GM23248 (cell line): ENCODE data around the gene VAMP1.

Experiments used
- EZH2 ChIP-seq: fragments of 200-600 bp; sonication (generic); IDR thresholded peaks from 2 replicates; pipeline ENCODE4 v1.6.1; 2018; ENCODE audit warnings: antibody characterized with exemption, mild to moderate bottlenecking; ENCODE audit not compliant: insufficient read depth, poor library complexity, severe bottlenecking
- EZH2phosphoT487 ChIP-seq: fragments of 200-600 bp; sonication (generic); IDR thresholded peaks from 2 replicates; pipeline ENCODE4 v1.6.1; 2018; ENCODE audit warnings: antibody characterized with exemption, moderate library complexity, mild to moderate bottlenecking, low read depth; ENCODE audit not compliant: insufficient read depth

DNA sequence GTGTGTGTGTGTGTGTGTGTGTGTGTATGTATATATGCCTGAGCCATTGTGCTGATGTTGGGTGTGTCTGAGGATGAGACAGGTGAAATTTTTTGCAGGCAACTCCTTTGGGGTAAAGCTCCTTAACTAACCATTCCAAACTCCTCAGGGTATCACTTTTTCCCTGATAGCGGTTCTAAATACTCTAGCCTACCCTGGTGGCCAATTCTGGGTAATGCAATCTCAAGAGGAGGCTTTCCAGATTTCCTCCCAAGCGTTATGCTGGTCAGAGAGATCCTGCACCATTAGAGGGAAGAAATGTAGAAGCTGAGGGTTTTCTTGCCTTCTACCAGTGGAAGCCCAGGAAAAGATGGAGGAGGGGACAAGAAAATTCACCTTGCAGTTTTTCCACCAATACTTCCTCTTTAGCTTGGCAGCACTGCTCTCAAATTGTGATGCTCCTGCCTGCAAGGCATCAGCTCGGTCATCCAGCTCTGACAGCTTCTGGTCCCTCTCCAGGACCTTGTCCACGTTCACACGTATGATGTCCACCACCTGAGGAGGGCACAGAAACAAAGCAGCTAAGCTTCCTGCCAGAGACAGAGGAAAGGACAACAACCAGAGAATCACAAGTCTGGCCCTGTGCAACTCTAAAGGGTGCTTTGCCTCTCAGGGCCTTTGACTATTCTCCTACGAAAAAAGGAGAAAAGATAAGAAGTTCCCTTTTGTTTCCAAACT lies 4.9 kb downstream of the VAMP1 start:
- no peak for TF ChIP-seq EZH2
- no peak for TF ChIP-seq EZH2phosphoT487
